ENCODE measurements around the gene PAK5.

Gene PAK5

DNA sequence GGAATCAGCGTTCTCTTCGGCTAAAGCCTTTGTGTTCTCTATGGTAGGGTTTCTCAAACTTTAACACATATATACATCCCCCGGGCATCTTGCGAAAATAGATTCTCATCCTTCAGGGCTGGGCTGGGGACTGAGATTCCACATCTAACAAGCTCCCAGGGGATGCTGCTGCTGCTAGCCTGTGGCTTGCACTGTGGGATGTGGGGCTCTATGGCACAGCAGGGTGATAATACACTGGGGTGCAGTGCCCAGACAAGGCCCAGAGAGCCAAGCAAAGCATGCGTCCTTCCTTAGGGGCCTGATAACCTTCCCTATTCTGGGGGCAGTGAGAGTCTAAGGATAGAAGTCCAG, 222.4 kb downstream of the PAK5 start:
- no peak for DNase-seq (ENCODE audit: low read depth)

DNA sequence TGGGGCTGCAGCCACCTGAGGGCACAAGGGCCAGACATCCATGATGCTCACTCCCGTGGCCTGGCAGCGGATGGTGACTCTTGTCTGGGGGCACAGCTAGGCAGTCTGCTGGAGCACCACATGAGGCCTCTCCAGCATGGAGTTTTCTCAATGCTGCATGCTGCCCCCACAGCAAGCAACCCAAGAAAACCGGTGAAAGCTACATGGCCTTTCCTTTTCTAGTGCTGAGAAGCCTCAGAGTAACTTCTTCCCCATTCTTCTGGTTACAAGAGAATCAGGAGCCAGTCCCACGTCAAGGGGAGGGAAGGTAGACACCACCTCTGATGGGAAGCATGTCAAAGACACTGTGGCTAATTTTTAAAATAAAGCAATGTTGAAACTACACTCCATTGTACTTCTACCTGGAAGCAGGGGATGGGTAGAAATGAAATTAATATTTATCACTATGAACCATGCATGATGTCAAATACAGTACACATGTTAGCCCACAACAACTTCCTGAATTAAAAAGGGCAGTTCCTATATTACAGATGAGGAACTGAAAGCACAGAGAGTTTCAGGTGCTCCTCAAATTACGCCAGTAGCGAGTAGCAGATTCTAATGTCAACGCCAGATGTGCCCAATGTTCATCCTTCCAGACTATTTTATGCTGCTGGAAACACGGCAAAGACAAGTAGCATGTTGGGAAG, 223.0 kb downstream of the PAK5 start:
- no peak for DNase-seq (ENCODE audit: low read depth)

DNA sequence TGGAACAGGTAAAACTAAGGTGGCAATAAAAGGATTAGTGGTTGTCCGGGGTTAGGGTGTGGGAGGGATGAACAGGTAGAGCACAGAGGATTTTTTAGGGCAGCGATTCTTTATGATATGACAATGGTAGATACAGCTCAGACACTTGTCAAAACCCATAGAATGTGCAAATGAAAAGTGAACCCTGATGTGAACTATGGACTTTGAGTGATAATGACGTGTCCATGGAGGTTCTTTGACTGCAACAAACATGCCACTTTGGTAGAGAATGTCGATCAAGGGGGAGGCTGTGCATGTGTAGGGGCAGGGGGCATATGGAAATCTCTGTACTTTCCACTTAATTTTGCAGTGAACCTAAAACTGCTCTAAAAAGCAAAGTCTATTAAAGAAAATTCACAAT, 223.8 kb downstream of the PAK5 start:
- no peak for DNase-seq (ENCODE audit: low read depth)

DNA sequence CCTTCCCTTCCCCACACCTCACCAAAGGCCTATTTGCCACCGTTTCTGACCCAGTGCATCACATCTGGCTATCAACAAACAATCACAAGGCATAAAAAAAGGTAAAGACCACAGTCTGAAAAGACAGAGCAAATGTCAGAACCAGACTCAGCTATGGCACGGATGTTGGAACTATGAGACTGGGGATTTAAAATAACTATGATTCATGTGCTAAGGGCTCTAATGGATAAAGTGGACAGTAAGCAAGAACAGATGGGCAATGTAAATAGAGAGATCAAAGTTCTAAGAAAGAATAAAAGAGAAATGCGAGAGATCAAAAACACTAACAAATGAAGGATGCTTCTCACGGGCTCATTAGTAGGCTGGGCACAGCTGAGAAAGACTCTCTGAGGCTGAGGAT, 225.0 kb downstream of the PAK5 start:
- no peak for DNase-seq (ENCODE audit: low read depth)

DNA sequence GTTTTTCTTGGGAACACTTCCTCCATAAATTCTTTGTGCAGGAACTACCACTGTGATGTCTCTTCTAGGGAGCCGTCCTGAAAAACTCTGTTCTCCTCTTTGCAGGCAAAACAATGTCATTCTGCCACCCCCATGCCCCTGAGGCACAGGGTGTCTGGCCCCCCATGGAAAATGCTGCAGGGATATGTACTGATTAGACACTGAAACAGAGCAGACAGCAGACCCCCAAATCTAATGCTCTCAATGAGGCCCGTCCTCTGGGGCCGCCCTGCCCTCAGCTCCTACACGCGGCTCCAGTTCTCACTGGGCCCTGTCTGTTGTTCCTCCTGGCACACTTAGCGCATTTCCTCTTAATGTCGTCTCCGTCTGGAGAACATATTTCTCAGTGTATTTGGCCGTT, 227.0 kb downstream of the PAK5 start:
- no peak for DNase-seq (ENCODE audit: low read depth)

DNA sequence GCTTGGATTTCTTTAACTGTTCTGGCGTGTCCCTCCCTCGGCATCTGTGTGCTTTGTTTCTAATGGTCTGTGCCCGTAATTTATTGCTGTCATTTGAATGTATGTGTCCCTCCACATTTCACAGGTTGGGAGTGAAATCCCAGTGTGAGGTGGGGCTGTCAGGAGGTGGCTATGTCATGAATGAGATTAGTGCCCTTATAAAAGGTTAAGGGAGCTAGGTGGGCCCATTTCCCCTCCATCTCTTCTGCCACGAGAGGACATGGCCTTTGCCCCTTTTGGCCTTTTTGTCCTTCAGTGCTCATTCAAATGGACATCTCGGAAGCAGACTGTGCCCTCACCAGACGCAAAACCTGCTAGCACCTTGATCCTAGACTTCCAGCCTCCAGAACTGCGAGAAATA, 228.2 kb downstream of the PAK5 start:
- no peak for DNase-seq (ENCODE audit: low read depth)

DNA sequence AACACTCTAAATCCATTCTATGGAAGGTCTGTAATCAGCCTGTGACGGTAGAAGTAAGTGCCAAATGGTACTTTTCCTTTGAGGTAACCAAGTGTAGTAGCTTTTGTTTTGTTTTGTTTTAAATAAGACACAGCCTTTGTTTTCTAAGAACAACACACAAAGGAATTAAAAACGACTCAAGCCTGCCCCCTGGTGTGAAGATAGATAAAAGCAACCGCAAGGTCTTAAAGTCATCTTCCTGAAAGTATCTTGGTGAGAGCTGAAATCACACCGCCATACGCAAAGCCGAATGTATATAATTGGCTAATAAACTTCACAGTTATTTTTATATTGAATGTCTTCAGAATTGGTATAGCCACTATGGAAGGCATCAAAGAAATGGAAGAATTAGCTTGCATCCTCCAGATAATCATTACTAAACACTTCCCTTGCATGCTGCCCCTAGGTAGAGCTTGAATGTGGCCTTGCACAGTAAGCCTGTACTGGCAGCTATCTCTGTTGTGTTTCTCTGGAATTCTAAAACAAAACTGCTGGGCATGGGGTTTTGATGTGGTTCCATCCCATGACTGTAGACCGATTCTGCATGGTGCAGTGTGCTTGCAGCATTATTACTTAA, 228.9 kb downstream of the PAK5 start:
- DNase-seq (ENCODE audit: low read depth): no peak

DNA sequence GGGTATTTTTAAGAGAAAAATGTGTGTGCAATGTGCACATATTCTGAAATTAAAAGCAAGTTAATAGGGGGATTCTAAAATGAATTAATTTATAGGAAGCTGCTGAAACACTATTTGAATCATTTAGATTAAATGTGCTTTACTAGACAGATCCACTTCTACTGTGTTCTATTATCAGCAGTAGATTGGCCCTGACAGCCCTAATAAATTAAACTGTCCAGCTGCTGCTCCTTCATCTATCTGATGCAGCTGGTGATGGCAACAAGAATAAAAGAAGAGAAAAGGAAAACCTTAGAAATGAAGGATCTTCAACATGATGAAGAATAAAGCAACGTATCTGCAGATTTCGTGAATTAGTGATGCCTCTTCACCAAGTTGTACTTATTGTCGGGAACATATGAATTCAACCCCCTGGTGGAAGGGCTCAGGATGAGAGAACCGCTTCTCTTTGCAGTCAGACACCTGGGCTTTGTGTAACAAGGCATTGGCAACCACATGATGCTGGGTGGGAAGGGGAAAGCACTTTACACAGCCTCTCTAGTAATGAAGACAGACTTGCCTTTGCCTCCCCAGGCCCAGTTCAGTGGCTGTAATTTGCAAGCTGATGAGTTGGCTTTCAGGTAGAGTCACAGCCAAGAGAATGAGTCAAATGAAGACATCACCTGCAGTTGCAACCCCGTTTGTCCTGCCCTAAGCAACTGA, 230.1 kb downstream of the PAK5 start:
- no peak for DNase-seq (ENCODE audit: low read depth)

DNA sequence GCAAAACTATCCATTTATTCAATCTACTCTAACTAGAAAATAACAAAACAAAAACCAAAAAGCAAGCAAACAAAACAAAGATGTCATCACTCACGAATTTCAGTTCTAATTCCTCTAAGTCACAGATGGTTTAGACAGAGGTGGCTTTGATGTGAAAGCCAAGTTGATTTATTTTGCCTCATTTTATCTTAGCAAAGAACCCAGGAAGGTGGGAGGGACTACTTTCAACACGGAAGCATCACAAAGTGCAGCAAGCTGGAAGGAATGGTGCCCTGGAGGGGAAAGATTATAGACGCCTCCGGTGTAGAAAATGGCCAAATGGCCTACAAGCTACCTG, 236.1 kb downstream of the PAK5 start:
- no peak for DNase-seq (ENCODE audit: low read depth)

DNA sequence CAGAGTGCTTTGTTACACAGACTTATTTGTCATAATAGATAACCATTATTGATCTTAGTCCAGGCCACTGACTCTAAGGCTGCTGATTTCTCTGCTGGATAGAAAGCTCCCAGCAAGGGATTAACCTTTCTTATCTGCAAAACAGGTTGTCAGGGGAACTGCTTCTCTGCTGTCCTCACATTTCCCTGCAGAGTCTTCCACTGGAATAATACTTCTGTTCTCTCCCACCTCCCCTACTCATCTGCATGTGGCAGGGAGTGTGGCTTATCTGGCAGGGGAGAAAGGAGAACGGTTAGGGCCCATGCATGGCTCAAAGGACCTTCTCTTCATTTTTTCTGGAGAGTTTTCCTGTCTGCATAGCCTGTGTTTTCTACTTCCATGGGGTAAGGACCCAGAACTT, 238.3 kb downstream of the PAK5 start:
- no peak for DNase-seq (ENCODE audit: low read depth)

DNA sequence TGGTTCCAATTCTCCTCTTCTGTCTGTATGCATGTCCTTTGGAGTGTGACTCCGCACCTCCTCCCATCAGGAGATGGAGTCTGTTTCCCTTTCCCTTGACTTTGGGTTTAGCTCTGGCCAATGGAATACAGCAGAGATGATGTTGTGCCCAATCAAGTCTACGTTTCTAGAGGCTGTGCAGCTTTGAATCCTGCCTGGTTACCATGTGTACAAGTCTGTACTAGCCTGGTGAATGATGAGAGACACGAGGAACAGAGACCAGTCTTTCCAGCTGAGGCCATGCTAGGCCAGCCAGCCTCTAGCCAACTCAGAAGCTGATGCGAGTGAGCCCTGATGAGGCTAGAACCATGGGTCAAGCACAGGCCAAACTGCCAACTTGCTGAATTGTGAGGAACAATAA, 241.3 kb downstream of the PAK5 start:
- DNase-seq (ENCODE audit: low read depth): no peak

DNA sequence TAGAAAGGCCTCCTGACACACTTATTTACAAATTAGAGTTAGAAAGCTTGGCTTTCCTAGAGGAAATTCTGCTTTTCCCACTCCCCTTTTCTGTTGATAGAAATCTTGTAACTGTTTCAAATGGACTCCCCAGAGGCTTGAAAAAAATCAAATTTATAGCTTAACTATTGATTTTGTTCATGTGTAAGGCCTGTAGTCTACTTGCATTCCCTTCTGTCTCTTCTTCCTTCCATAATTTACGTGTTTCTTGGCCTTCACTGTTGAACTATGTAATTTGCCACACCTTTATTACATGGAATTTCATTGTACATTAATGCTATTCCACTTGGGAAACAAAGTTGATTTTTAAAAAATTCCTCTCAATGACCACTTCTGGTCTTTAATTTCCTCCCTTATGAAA, 243.1 kb downstream of the PAK5 start:
- no peak for DNase-seq (ENCODE audit: low read depth)

DNA sequence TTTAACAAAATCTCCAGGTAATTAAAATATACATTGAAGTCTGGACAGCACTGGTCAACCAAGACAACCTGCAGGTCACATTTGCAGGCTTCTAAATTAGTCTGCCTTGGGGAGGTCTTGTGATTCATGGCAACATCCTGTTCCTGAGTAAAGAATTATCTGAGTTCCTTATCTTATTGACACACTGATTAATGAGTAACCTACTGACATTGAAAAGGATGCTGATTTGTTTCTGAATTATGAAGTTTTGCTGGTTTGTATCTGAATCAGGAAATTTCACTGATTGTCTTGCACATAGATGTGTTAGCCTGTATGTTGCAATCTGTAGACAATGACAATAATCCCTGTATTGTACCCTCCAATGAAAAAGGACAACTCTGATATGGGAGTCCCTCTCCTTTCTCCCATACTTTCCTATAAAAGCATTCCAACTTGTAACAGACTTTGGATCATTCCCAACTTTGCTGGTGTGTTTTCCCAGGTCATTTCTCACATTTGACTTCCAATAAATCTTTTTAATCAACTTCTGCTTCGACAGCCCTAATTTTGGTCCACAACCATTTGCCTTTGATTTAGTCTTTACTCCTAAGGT, 244.5 kb downstream of the PAK5 start:
- DNase-seq (ENCODE audit: low read depth): no peak

DNA sequence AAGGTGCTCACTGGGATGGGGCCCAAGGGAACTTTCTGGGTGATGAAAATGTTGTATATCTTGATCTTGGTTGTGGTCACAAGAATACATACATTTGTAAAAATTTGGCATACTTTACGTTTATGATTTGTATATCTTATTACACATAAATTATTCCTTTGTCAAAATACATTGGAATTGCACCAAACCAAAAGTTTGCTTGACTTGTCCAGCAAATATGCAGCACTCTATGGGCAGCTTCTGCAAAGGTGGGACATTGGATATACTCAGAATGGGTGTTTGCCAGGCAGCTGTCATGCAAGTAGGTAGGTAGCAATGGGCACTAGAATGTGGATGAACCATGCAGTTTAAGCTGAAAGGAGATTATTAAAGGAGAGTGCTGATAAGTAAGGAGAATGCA, 246.5 kb downstream of the PAK5 start:
- DNase-seq (ENCODE audit: low read depth): no peak

DNA sequence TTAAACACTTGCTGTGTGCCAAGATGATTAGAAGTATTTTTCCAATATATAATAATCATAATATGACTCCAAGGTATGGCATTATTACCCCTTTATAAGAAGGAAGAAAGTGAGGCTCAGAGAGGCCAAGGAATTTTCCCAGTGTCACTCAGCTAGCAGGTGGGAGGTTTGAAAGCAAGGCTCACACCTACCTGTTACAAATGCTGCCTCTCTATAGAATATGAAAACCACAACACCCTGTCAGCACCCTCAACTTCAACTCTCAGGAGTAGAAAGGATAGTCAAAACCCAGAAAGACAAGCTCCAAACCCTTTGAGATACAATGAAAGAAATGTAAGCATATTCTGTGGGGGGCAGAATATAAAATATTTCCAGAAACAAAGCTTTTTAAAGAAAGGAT, 247.8 kb downstream of the PAK5 start:
- no peak for DNase-seq (ENCODE audit: low read depth)

DNA sequence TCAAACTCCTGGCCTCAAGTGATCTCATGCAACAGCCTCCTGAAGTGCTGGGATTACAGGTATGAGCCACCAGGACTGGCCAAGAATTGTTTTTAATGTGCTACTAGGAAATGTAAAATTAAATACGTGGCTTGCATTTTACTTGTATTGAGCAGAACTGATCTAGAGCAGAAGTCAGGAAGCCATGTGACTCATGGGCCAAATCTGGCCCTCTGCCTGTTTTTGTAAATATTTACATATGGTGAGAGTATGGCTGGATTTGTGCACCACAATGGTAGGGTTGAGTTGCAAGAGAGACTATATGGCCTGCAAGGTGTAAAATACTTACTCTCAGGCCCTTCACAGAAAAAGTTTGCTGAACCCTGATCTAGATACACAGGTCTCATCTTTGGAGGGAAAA, 248.7 kb downstream of the PAK5 start:
- no peak for DNase-seq (ENCODE audit: low read depth)

DNA sequence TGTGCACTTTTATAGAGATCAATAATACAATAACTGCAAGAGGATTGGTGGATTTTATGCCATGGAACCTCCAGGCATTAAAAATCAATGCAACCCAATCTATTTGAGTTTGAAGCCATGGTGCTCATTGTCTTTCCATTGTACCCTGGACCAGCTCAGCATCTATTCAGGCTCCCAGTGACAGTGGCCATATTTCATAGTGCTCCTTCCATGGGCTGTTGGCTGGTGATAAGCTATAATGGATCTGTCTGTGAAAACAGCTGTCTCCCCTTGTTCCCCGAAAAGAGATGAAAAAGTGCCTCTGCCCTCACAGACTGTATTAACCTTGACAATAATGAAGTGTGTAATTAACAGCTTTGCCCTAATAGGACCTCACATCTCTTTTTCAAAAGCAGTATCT, 250.2 kb downstream of the PAK5 start:
- no peak for DNase-seq (ENCODE audit: low read depth)

DNA sequence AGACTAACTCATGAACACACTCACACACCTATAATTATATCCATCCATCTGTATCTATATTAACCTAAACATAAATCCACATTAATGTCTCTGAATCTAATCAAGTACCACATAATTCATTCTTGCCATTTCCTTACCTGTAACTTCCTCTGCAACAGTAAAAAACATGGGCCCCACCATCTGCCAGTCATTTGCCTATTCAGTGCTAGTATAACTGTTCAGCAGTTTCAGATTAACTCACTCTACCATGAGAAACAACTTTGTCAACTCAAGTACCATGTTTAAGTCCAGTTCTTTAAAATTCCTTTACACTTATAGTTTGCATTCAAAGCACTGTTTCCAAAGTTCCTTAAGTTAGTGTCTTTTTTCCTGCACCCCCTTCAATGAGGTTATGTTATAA, 255.7 kb downstream of the PAK5 start:
- no peak for DNase-seq (ENCODE audit: low read depth)

DNA sequence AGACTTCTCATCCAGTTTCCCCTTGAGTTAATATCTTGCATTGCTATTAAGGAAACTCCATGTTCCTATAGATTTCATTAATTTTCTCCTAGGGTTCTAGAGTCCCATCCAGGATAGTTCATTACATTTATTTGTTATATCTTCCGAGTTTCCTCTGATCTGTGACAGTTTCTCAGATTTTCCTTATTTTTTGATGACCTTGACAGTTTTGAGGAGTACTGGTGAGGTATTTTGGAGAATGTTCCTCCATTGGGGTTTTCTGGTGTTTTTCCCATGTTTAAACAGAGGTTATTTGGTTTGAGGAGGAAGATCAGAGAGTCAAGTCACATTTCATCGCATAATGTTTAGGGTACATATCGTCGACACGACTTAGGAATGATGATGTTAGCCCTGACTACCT, 256.7 kb downstream of the PAK5 start:
- DNase-seq (ENCODE audit: low read depth): no peak

DNA sequence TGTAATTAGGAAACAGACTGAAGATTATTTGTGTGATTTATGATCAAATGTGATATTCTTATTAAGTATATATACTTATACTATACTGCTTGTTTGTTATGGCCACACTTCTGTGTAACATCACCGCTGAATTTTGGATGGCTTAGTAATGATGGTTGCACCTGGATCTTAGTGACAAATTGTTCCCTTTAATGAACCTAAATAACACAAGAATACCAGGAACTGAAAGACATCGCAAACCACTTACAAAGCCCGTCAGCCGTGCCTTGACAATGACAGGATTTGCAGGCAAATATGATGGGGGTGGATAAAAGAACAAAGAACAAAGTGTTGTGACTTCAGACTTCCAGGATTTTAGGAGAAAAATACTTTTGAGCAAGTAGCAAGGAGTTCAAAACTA, 257.4 kb downstream of the PAK5 start:
- no peak for DNase-seq (ENCODE audit: low read depth)

DNA sequence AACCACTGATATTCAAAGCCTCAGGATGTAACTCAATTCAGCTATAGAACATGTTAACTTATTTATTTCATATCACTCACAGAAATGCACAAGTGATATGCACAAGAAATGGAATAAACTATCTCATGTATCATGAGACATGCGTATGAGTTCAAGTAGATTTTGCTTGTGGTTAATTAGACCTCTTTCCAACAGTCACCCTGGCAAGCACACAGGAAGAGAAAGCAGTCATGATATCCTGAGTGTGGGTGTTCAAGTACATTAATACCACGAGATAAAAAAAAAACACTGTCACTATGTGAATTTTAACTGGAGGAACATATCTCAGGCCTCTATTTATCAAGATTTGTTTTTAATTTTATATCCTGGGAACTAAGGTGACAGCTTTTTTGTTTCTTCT, 260.3 kb downstream of the PAK5 start:
- DNase-seq (ENCODE audit: low read depth): no peak

DNA sequence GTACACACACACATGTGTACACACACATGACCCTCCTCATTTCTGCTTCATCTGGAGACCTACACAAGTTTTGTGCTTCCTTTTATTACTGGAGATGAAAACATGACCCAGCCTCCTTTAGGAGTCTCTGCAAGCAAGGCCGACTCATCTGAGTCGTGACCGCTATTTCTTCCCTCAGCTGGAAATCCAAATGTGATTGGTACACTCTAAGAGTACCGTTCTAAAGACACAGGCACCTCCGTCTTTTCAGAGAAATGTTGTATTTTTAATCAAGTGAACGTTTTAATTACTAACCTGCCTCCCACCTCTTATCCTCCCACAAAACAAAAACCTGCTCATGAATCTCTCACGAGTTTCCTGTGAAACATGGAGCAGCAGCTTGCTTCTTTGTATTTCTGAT, 261.5 kb downstream of the PAK5 start:
- DNase-seq (ENCODE audit: low read depth): no peak

DNA sequence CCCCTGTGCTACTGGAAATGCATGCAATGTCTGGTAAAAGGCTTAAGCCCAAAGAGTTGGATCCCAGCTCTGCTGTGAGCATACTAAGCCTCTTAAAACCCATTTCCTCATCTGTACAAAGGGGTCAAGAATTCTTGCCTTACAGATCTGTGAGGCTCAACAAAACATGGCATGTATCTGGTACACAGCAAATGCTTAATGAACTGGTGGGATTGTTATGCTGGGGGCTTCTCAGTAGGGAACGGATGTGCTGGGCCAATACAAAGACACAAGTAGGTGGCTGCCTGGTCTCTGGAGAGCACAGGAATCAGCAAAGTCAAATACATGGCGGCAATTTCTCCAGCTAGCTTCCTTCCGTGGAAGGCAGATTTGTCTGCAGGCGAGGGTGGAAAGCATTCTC, 262.2 kb downstream of the PAK5 start:
- DNase-seq (ENCODE audit: low read depth): no peak

DNA sequence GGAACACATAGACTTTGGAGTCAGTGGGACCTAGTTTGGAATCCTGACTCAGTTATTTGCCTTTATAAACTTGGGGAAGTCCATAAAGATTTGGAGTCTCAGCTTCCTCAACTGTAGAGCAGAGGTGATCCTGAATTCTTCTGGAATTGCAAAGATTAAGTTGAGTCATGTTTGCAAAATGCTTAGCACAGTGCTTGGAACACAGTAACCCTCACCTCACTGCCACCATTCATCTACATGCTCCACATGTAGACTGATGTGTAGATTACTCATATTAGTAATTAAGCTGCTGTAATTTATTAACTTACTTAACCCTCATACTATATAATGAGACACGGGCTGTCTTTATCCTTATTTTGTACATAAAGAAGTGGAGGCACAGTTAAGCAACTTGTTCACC, 263.0 kb downstream of the PAK5 start:
- no peak for DNase-seq (ENCODE audit: low read depth)

Data from T follicular helper cell (primary cell).